Kidney epithelial cell (primary cell): ENCODE results near the gene UBE2Z. TPM values are rescaled to one million over a fixed set of nuclear protein-coding genes. Genes with fewer than 3 reads are reported as not detected.
A peak's percentile ranks its signal among the peaks of the same experiment; 100 is the strongest.

Source experiments
- DNase-seq: peaks from one replicate; pipeline ENCODE4 v3.0.0-alpha.2; 2010; ENCODE audit warnings: low read depth
- H3K27me3 ChIP-seq: 2 replicates; pipeline ENCODE4 v1.6.0; 2011; ENCODE audit warnings: low read length; ENCODE audit not compliant: control insufficient read depth, insufficient read depth
- H3K36me3 ChIP-seq: 2 replicates; pipeline ENCODE4 v1.5.1; 2011; ENCODE audit warnings: low read length; ENCODE audit not compliant: control insufficient read depth, insufficient read depth
- H3K4me3 ChIP-seq: 2 replicates; pipeline ENCODE4 v1.5.1; 2011; ENCODE audit warnings: low read depth, mild to moderate bottlenecking, control low read depth, low read length
- total RNA-seq: library from RNA; depleted of rRNA; stranded (reverse); fragments of >200 nt; gene quantifications from 2 replicates; pipeline ENCODE4 v1.2.3, GENCODE V29; 2015
- TF ChIP-seq, protein P1 (sequence below): IDR thresholded peaks from 2 replicates; pipeline ENCODE4 v1.5.1; 2011; ENCODE audit warnings: mild to moderate bottlenecking, moderate library complexity, low read length, control low read depth, inconsistent platforms; ENCODE audit not compliant: insufficient read depth, poor library complexity, severe bottlenecking

UBE2Z gene
- 118 and 119 TPM in 2 replicates for total RNA-seq

DNA sequence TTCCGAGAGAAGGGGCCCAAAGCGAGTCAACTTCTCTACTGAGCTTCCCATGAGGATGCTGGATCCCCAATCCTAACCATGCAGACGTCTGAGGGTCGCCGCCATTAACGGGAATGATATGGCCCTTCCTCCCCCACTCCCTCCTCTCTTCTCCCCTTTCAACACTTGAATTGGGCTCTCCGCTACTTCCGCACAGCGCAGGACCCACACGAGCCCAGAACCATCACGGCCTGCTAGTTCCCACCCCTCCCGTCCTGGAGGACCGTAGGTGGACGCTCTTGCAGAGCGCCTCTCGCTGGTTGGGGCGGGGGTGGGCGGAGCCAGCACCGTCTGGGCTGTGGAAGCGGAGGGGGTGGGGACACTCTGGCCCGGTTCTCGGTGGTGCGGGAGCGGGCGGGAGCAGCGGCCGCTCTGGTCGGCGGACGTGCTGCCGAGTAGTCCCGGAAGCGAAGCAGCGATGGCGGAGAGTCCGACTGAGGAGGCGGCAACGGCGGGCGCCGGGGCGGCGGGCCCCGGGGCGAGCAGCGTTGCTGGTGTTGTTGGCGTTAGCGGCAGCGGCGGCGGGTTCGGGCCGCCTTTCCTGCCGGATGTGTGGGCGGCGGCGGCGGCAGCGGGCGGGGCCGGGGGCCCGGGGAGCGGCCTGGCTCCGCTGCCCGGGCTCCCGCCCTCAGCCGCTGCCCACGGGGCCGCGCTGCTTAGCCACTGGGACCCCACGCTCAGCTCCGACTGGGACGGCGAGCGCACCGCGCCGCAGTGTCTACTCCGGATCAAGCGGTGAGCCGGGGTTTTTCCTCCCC, at the start of gene UBE2Z:
Gene UBE2Z (plus strand): TSS at position 361 of the 797 bp plus-strand sequence. CDS start 97 bp downstream, at position 458.
- Histone ChIP-seq H3K27me3 (no peaks in the 10 kb centered on the region), H3K36me3 (peaks cover 3% of the 10 kb centered on the region), H3K4me3 (peak within 1 kb of the TSS; percentile 93)
- DNase-seq: peak; percentile 70
- TF ChIP-seq, protein P1, sequence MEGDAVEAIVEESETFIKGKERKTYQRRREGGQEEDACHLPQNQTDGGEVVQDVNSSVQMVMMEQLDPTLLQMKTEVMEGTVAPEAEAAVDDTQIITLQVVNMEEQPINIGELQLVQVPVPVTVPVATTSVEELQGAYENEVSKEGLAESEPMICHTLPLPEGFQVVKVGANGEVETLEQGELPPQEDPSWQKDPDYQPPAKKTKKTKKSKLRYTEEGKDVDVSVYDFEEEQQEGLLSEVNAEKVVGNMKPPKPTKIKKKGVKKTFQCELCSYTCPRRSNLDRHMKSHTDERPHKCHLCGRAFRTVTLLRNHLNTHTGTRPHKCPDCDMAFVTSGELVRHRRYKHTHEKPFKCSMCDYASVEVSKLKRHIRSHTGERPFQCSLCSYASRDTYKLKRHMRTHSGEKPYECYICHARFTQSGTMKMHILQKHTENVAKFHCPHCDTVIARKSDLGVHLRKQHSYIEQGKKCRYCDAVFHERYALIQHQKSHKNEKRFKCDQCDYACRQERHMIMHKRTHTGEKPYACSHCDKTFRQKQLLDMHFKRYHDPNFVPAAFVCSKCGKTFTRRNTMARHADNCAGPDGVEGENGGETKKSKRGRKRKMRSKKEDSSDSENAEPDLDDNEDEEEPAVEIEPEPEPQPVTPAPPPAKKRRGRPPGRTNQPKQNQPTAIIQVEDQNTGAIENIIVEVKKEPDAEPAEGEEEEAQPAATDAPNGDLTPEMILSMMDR: peak; percentile 32

DNA sequence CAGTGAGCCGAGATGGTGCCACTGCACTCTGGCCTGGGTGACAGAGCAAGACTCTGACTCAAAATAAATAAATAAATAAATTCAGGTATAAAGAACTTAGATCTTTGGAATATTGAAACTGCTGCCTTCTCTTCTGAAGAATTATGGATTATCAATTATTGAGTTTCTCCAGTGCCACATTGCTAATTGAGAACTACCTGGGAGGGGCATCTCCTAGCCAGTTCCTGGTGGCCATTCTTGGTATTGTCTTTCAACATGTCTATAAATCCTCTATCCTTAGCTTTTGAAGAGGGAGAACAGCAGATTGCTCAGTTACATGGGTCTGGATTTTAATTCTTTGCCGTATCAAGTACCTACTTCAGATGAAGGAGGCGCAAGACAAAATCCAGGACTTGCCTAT, 48.2 kb upstream of the UBE2Z start:
- TF ChIP-seq, protein P1: no peak
- H3K4me3 ChIP-seq: no peak overlapping the region
- no peaks in the 10 kb centered on the region for H3K27me3 ChIP-seq
- H3K36me3 ChIP-seq: peaks cover under 1% of the 10 kb centered on the region
- no peak for DNase-seq

DNA sequence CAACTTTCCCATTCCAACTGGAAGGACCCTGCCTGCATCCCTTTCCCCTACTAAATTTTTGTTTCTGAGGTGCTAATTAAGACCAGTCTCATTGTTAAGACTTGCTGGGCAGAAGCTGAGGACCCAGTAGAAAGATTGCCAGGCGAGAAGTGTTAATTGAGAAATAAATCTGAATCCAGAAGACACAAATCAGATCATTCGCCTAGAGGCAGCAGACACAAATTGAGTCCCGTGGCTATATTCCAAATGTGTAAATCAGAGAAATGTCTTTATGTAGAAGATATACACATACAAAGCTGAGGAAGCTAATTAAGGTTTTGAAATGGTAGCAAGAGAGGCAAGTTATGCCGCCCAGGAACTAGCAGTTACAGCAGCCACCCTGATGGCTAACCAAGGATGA, 47.8 kb upstream of the UBE2Z start:
- TF ChIP-seq, protein P1: no peak
- no peaks in the 10 kb centered on the region for H3K27me3 ChIP-seq
- no peak overlapping the region for H3K4me3 ChIP-seq
- DNase-seq: no peak
- H3K36me3 ChIP-seq: no peaks in the 10 kb centered on the region

DNA sequence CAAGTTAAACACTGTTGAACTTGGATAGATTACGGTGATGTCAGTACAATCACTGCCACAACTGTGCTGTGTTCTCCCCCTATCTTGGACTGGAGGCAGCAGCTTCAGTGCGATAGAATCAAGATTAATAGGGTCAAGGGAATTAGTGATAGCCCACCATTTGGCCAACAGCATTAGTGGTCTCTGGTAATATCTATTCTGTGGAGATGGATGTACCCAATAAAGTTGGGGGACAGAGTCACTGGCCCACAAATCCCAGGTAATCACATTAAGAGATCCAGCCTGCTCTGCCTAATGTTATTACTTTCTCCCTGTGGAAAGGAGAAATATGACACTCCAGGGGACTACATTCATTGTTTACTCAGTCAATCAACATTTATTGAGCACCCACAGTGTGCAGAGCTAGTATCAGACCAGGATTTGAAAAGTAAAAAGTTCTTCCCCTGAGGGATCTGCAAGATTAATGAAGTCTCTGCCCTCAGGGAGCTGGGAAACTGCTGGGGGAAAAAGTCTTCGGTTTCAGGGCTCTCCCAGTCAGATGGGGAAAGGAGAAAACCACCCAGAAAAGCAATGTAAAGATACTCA, 39.2 kb upstream of the UBE2Z start:
- Histone ChIP-seq H3K27me3 (peaks cover 3% of the 10 kb centered on the region), H3K4me3 (no peak overlapping the region), H3K36me3 (no peaks in the 10 kb centered on the region)
- no peak for DNase-seq
- TF ChIP-seq, protein P1: no peak

DNA sequence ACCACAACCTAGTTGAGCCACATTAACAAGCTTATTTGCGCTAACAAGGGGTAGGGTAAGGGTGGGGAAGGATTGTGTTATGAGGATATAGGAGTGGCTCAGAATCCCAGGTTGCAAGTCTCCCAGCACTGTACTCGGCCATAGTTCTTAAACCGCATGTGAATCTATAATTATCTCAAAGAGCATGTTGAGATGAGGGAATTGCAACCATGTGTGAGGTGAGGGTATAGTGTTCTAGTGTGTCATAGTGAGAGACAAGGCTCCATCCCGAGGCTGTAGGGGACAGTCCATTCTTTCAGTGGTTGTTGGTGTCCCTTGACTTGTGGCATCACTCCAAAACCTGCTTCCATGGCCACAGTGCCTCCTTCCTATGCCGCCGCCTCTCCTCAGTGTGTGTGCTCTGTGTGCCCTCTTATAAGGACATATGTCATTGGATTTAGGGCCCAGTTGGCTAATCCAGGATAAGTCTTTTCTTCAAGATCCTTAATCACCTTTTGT, 38.3 kb upstream of the UBE2Z start:
- no peak for DNase-seq
- H3K27me3 ChIP-seq: peaks cover 3% of the 10 kb centered on the region
- H3K36me3 ChIP-seq: no peaks in the 10 kb centered on the region
- TF ChIP-seq, protein P1: no peak
- no peak overlapping the region for H3K4me3 ChIP-seq
